ENCODE results near the gene SETD4.
"Not testable (repeated sequence)": the region's sequence is repeated elsewhere in the genome, so short reads cannot be mapped to it uniquely, and the experiment has no call there.

SETD4 gene

GRCh38 chr21:36077758-36078157, 17.4 kb upstream of the SETD4 start:
- DNase-seq, result no peak

GRCh38 chr21:36076878-36077655, 16.7 kb upstream of the SETD4 start:
- DNase-seq, result no peak

- DNase-seq, result no peak
These were observed 15.6 kb upstream of the SETD4 start for GRCh38 chr21:36075953-36076352.

GRCh38 chr21:36075171-36075570, 14.8 kb upstream of the SETD4 start:
- no peak for DNase-seq

- DNase-seq, result not testable (repeated sequence)
These were observed 13.6 kb upstream of the SETD4 start for GRCh38 chr21:36073911-36074310.

- DNase-seq, result no peak
These were observed 12.9 kb upstream of the SETD4 start for GRCh38 chr21:36073181-36073580.

- DNase-seq, result no peak
These were observed 12.3 kb upstream of the SETD4 start for GRCh38 chr21:36072453-36073162.

GRCh38 chr21:36070999-36071398, 10.7 kb upstream of the SETD4 start:
- DNase-seq, result no peak

- DNase-seq, result peak; percentile 90
These were observed 9.6 kb upstream of the SETD4 start, which contains the start of gene CBR1 for GRCh38 chr21:36069713-36070583. CBR1 (plus strand) TSS chr21:36070024; CDS start chr21:36070116, 92 bp downstream.

GRCh38 chr21:36068748-36069398, 8.5 kb upstream of the SETD4 start:
- DNase-seq, result no peak

- no peak for DNase-seq
These were observed 5.2 kb upstream of the SETD4 start for GRCh38 chr21:36065497-36066036.

GRCh38 chr21:36064085-36064460, 3.7 kb upstream of the SETD4 start:
- DNase-seq, result no peak

- DNase-seq, result no peak
These were observed 3.2 kb upstream of the SETD4 start for GRCh38 chr21:36063375-36064084.

- DNase-seq, result no peak
These were observed 1.1 kb upstream of the SETD4 start for GRCh38 chr21:36061445-36061844.

GRCh38 chr21:36059823-36060158, 535 bp downstream of the SETD4 start:
- no peak for DNase-seq

GRCh38 chr21:36055551-36055950, 4.8 kb downstream of the SETD4 start:
- DNase-seq, result no peak

GRCh38 chr21:36053715-36054062, 6.6 kb downstream of the SETD4 start:
- DNase-seq, result no peak

- no peak for DNase-seq
These were observed 7.2 kb downstream of the SETD4 start for GRCh38 chr21:36052860-36053714.

GRCh38 chr21:36048357-36048756, 12.0 kb downstream of the SETD4 start:
- no peak for DNase-seq

GRCh38 chr21:36047139-36047538, 13.2 kb downstream of the SETD4 start:
- DNase-seq, result no peak

- DNase-seq, result no peak
These were observed 14.3 kb downstream of the SETD4 start for GRCh38 chr21:36045993-36046392.
